Activated effector memory CD4-positive, alpha-beta T cell treated with Interleukin-2 at 50 U/mL for 16 hours (primary cell): ENCODE measurements around the gene C16orf54.
"Not testable (repeated sequence)": the region's sequence is repeated elsewhere in the genome, so short reads cannot be mapped to it uniquely, and the experiment has no call there.

Source experiments
- DNase-seq: peaks from one replicate; pipeline ENCODE4 v3.0.0-alpha.2; 2020

Gene C16orf54

DNA sequence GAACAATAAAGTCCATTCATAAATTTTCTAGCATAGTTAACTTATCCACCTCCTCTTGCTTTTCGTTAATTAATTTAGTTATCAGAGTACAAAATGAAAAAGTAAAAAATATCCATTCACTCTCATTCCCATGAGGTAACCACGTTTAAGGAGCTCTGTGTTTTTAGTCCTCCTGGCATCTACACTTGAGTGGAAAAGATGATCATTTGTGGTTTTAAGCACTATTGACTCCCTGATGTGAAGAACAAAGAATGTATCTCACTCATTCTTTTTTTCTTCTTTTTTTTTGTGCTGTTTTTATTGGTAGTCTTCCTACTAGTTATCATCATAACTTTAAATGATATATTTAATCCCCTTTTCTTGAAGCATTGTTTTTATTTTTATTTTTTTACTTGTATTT is 40.8 kb downstream of the C16orf54 start:
- no peak for DNase-seq

DNA sequence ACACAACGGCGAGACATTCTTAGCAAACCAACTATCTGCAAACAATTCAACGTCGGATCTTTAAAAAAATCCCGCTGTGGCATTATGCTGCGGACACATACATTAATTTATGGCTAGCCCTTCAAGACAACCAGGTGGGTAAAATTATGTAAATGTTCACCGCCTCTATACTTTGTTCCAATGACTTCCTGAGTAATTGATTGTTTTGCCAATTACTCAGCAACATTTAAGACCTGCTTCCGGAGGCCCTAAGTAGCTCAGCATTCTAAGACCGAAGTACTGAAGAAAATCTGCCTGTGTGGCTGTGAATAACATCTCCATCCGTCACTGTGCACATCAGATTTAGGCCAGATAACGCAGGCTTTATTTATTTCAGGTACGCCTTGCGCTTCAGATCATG is 43.5 kb downstream of the C16orf54 start:
- DNase-seq: peak; percentile 2

GRCh38 chr16:29701214-29701555 is 44.6 kb downstream of the C16orf54 start:
- DNase-seq: no peak

GRCh38 chr16:29700253-29700987 is 45.4 kb downstream of the C16orf54 start:
- peak; percentile 65 for DNase-seq

DNA sequence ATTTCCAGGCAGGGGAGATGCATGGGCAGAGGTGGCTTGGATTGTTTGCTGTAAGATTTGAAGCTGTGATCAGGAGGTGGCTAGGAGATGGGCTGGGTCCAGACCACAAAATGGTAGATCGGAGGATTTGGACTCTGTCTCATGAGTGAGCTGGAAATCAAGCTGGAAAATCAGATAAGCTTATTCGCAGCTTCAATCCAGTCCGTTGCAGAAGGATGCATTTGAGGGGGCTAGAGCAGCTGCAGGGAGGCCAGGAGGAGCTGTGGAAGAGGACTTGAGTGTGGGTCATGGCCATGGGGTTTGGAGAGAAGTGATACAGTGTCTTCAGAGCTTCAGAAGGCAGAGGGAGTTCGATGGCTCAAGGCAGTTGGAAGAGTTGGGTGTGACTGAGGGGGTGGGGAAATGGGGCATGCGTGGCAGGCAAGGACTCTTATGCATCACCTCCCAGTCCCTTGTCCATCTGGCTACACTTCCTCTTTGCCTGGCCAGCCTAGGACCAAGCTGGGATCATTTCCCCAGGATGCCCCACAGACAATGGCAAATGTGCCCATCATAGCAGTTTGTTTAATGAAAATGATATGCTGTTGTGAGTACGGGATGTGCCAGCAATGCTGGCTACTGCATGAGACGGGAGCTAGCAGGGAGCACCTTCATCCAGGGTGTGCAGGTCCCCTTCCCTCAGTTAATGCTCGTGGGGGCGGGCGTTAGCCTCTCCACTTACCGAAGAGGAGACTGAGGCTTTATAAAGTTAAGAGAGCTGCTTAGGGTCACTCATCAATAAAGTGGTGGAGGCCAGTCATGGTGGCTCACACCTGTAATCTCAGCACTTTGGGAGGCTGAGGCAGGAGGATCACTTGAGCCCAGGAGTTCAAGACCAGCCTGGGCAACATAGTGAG is 46.2 kb downstream of the C16orf54 start:
- no peak for DNase-seq

- DNase-seq: no peak
These were observed 47.1 kb downstream of the C16orf54 start for GRCh38 chr16:29698484-29699323.

DNA sequence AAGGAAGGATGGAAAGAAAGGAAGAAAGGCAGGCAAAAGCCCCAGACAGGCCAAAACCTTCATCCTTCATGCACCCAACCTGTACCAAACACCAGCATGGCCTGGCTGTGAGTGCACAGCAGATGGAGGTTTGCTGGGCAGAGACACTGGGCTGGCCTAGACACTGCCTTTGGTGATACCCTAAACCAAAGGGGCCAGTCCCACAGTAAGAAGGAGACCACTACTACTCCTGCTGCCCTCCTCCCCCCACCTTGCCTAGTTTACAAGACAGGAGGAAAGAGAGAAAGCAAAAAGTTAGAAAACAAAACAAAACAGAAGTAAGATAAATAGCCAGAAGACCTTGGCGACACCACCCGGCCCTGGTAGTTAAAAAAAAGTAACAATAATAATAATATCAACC is 47.7 kb downstream of the C16orf54 start:
- no peak for DNase-seq

DNA sequence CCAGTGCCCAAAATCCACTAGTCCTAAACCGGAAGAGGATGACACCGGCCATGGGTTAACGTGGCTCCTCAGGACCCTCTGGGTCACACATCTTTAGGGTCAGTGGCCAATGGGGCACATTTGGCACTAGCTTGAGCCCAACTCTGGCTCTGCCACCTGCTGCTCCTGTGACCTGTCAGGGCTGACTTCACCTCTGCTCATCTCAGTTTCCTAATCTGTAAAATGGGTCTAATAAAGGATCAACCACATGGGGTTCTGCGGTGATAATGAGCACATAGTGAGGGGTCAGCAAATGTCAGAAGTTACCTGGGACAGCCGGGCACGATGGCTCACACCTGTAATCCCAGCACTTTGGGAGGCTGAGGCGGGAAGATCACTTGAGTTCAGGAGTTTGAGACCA is 48.4 kb downstream of the C16orf54 start:
- no peak for DNase-seq

GRCh38 chr16:29696881-29697331 is 48.9 kb downstream of the C16orf54 start:
- no peak for DNase-seq

- not testable (repeated sequence) for DNase-seq
These were observed 50.1 kb downstream of the C16orf54 start for GRCh38 chr16:29695675-29696074.

GRCh38 chr16:29694384-29695195 is 51.2 kb downstream of the C16orf54 start:
- DNase-seq: no peak

- DNase-seq: not testable (repeated sequence)
These were observed 53.2 kb downstream of the C16orf54 start for GRCh38 chr16:29692606-29693005.
